ENCODE results near the gene EFCAB6. TPM values are rescaled to one million over a fixed set of nuclear protein-coding genes. Genes with fewer than 3 reads are reported as not detected.

EFCAB6 gene
- total RNA-seq, 1 donor from 2014 or later, result 0.26 TPM

GRCh38 chr22:43750751-43751150, 61.4 kb downstream of the EFCAB6 start:
- DNase-seq (ENCODE audit: low read depth, low spot score), result no peak

- DNase-seq (ENCODE audit: low read depth, low spot score), result no peak
Observed at GRCh38 chr22:43749473-43749872, 62.6 kb downstream of the EFCAB6 start.

- DNase-seq (ENCODE audit: low read depth, low spot score), result no peak
Observed at GRCh38 chr22:43747877-43748276, 64.2 kb downstream of the EFCAB6 start.

GRCh38 chr22:43747058-43747457, 65.0 kb downstream of the EFCAB6 start:
- no peak for DNase-seq (ENCODE audit: low read depth, low spot score)

- no peak for DNase-seq (ENCODE audit: low read depth, low spot score)
Observed at GRCh38 chr22:43745783-43746356, 66.2 kb downstream of the EFCAB6 start.

- DNase-seq (ENCODE audit: low read depth, low spot score), result no peak
Observed at GRCh38 chr22:43745411-43745770, 66.7 kb downstream of the EFCAB6 start.

- DNase-seq (ENCODE audit: low read depth, low spot score), result no peak
Observed at GRCh38 chr22:43744700-43745410, 67.2 kb downstream of the EFCAB6 start.

- no peak for DNase-seq (ENCODE audit: low read depth, low spot score)
Observed at GRCh38 chr22:43743929-43744643, 68.0 kb downstream of the EFCAB6 start.

- DNase-seq (ENCODE audit: low read depth, low spot score), result no peak
Observed at GRCh38 chr22:43743131-43743530, 69.0 kb downstream of the EFCAB6 start.

- DNase-seq (ENCODE audit: low read depth, low spot score), result no peak
Observed at GRCh38 chr22:43742154-43742950, 69.8 kb downstream of the EFCAB6 start.

- no peak for DNase-seq (ENCODE audit: low read depth, low spot score)
Observed at GRCh38 chr22:43740587-43741270, 71.4 kb downstream of the EFCAB6 start.

- DNase-seq (ENCODE audit: low read depth, low spot score), result no peak
Observed at GRCh38 chr22:43739851-43740379, 72.2 kb downstream of the EFCAB6 start.

GRCh38 chr22:43737150-43737828, 74.8 kb downstream of the EFCAB6 start:
- no peak for DNase-seq (ENCODE audit: low read depth, low spot score)

- no peak for DNase-seq (ENCODE audit: low read depth, low spot score)
Observed at GRCh38 chr22:43736651-43737050, 75.5 kb downstream of the EFCAB6 start.

GRCh38 chr22:43734370-43735150, 77.5 kb downstream of the EFCAB6 start:
- no peak for DNase-seq (ENCODE audit: low read depth, low spot score)

GRCh38 chr22:43733138-43733537, 79.0 kb downstream of the EFCAB6 start:
- DNase-seq (ENCODE audit: low read depth, low spot score), result no peak

GRCh38 chr22:43731988-43732387, 80.1 kb downstream of the EFCAB6 start:
- peak; percentile 13 for DNase-seq (ENCODE audit: low read depth, low spot score)

- DNase-seq (ENCODE audit: low read depth, low spot score), result no peak
Observed at GRCh38 chr22:43726964-43727543, 85.1 kb downstream of the EFCAB6 start.

GRCh38 chr22:43726322-43726721, 85.8 kb downstream of the EFCAB6 start:
- DNase-seq (ENCODE audit: low read depth, low spot score), result no peak
